Left lung (tissue), 10 donors: Measurements from ENCODE around the gene ZNF584. TPM values are rescaled to one million over a fixed set of nuclear protein-coding genes. Genes with fewer than 3 reads are reported as not detected.
"Not testable (repeated sequence)": the region's sequence is repeated elsewhere in the genome, so short reads cannot be mapped to it uniquely, and the experiment has no call there.

ENCODE experiments used
- ATAC-seq: fragments of 200-7000 bp; cut with Tn5 transposase; one replicate; pipeline ENCODE4 v1.9.1; 2020; ENCODE audit warnings: moderate library complexity
- DNase-seq, 4 donors: peaks; one replicate each; pipeline ENCODE4 v3.0.0-alpha.2; 2013 to 2020
- H3K27ac ChIP-seq, 2 donors: fragments of 200-600 bp; sonication (generic) in 1 of 2; one replicate each; pipeline versions ENCODE4 v1.5.0 to v1.8.0; 2020 to 2021
- H3K27me3 ChIP-seq, 2 donors: fragments of 200-600 bp; sonication (generic) in 1 of 2; one replicate each; pipeline versions ENCODE4 v1.5.0 to v1.8.0; 2020 to 2021
- H3K36me3 ChIP-seq, 2 donors: fragments of 200-600 bp; sonication (generic) in 1 of 2; one replicate each; pipeline versions ENCODE4 v1.5.0 to v1.8.0; 2020 to 2021
- H3K4me1 ChIP-seq, 2 donors: fragments of 200-600 bp; one replicate each; pipeline ENCODE4 v1.8.0; 2021
- H3K4me3 ChIP-seq, 2 donors: fragments of 200-600 bp; sonication (generic) in 1 of 2; one replicate each; pipeline versions ENCODE4 v1.5.0 to v1.8.0; 2020 to 2021; ENCODE audit warnings: mild to moderate bottlenecking in 1 of 2
- H3K9me3 ChIP-seq, 2 donors: fragments of 200-600 bp; sonication (generic) in 1 of 2; one replicate each; pipeline versions ENCODE4 v1.5.0 to v1.8.0; 2020 to 2021
- CTCF ChIP-seq, 2 donors: fragments of 200-600 bp; sonication (generic) in 1 of 2; IDR thresholded peaks; one replicate each; pipeline versions ENCODE4 v1.5.0 to v1.8.0; 2021; ENCODE audit warnings: antibody characterized with exemption in 2 of 2
- intact Hi-C, 2 donors: fragments of 100-400 bp; cut with DNase I; formaldehyde crosslinking; loops; one replicate each; pipeline versions ENCODE4 v1.11.2 to v1.14.2; 2022
- polyA plus RNA-seq, 6 donors: library from polyadenylated mRNA; unstranded; fragments of 120-200 nt; gene quantifications; one replicate each; pipeline ENCODE4 v1.2.1, GENCODE V29; 2013; ENCODE audit not compliant: insufficient read length in 6 of 6
- total RNA-seq, 2 donors: library from RNA; stranded (reverse); fragmentation: NEBNext Ultra II Directional; extraction: Animal tissue kit (Norgen Biotek cat#: 25700); gene quantifications; one replicate each; pipeline ENCODE4 v1.2.1, GENCODE V29; 2021
- donor health status: DM: no; HTN: yes; CAD: no.
- donor health status: DM: no; HTN: no; CAD: no.

ZNF584 gene
- total and polyA plus RNA-seq, 8 donors: 7.4 to 12.7 (median 10.0) TPM

GRCh38 chr19:58374200-58374599, 34.2 kb upstream of the ZNF584 start:
- no peaks in the 10 kb centered on the region for H3K36me3 ChIP-seq
- DNase-seq (no peak), ATAC-seq (no peak)
- H3K4me3 ChIP-seq: no peak overlapping the region
- no peaks in the 10 kb centered on the region for H3K4me1 ChIP-seq
- no peak for TF ChIP-seq CTCF (IDR thresholded peaks at IDR 0.05)
- H3K27me3 ChIP-seq: no peaks in the 10 kb centered on the region
- no peaks in the 10 kb centered on the region for H3K9me3 ChIP-seq
- no peak overlapping the region for H3K27ac ChIP-seq
- intact Hi-C loops: no loop called here

GRCh38 chr19:58376724-58377123, 31.7 kb upstream of the ZNF584 start:
- intact Hi-C loops: not testable (repeated sequence)

GRCh38 chr19:58379246-58379645, 29.2 kb upstream of the ZNF584 start:
- Histone ChIP-seq H3K36me3 (no peaks in the 10 kb centered on the region), H3K4me3 (no peak overlapping the region), H3K27ac (no peak overlapping the region), H3K4me1 (peaks cover 10 to 25% of the 10 kb centered on the region in 2 donors), H3K27me3 (no peaks in the 10 kb centered on the region), H3K9me3 (no peaks in the 10 kb centered on the region)
- no peak for TF ChIP-seq CTCF (IDR thresholded peaks at IDR 0.05)
- no peak for ATAC-seq
- peak in 2 of 4 donors; percentile 31 to 43 for DNase-seq
- intact Hi-C loops: no loop called here

More at GRCh38 chr19:58376724-58377123, 31.7 kb upstream of the ZNF584 start:
- H3K4me1 ChIP-seq: peaks cover 8 to 17% of the 10 kb centered on the region in 2 donors
- H3K27me3 ChIP-seq, DNase-seq, H3K4me3 ChIP-seq, H3K27ac ChIP-seq, ATAC-seq, H3K36me3 ChIP-seq, H3K9me3 ChIP-seq: not testable (repeated sequence)

- Histone ChIP-seq H3K27me3 (no peaks in the 10 kb centered on the region), H3K4me1 (peaks cover 10 to 28% of the 10 kb centered on the region in 2 donors), H3K4me3 (peak overlapping the region; percentile 70 to 83), H3K9me3 (no peaks in the 10 kb centered on the region), H3K36me3 (no peaks in the 10 kb centered on the region), H3K27ac (peak overlapping the region; percentile 92 to 96)
- intact Hi-C loops: no loop called here
- DNase-seq: no peak
- ATAC-seq: no peak
- TF ChIP-seq CTCF (IDR thresholded peaks at IDR 0.05): no peak
Measured at GRCh38 chr19:58380037-58380661, 28.3 kb upstream of the ZNF584 start.

GRCh38 chr19:58380662-58381459, 27.6 kb upstream of the ZNF584 start, which contains the start of gene ZNF837:
Gene ZNF837, minus strand, starts transcription at chr19:58381030. Its CDS starts 11,698 bp downstream, at chr19:58369332.
- intact Hi-C loops: no loop called here
- H3K36me3 ChIP-seq: no peaks in the 10 kb centered on the region
- peak within 1 kb of the TSS; percentile 92 to 96 for H3K27ac ChIP-seq
- no peak for TF ChIP-seq CTCF (IDR thresholded peaks at IDR 0.05)
- H3K9me3 ChIP-seq: no peaks in the 10 kb centered on the region
- ATAC-seq (peak; percentile 95), DNase-seq (peak; percentile 98 to 100 (median 100))
- peak within 1 kb of the TSS; percentile 70 to 83 for H3K4me3 ChIP-seq
- no peaks in the 10 kb centered on the region for H3K27me3 ChIP-seq
- H3K4me1 ChIP-seq: peaks cover 14 to 35% of the 10 kb centered on the region in 2 donors
